HS-5 (cell line): ENCODE results near the gene RTN4R.

Experiments used
- DNase-seq: peaks from one replicate; pipeline ENCODE4 v3.0.0-alpha.2; 2012; ENCODE audit warnings: low read depth

The RTN4R gene

DNA sequence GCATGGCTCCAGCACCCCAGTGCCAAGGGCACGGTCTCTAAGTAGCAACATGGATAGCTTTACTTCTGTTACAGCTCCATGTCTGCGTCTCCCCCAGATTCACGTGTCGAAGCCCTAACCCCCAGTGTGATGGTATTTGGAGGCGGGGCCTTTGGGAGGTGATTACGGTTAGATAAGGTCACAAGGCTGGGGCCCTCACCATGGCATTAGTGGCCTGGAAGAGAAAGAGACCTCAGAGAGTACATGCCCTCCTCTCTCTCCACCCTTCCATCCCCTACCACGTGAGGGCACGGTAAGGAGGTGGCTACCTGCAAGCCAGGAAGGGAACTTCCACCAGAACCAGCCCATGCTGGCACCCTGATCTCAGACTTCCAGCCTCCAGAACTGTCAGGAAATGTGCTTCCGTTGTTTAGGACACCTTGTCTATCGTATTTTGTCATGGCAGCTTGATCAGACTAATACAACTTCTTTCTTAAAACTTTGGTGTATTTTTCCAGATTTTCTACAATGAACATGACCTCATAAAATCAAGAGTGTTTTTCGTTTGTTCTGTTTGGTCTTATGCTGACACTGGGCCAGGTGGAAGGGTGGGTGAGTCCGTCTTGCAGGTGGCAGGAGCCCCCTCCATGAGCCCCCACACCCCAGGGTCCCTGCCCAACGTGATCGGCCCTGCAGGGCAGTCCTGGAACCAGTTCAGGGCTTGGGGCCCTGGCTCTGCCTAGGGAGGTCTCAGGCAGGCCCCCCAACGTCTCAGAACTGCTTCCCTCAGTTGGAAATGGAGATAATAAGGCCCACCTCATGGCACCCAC lies 10.7 kb downstream of the RTN4R start:
- DNase-seq, result no peak

- DNase-seq, result no peak
Measured at GRCh38 chr22:20256551-20257211, 11.4 kb downstream of the RTN4R start.

- DNase-seq, result no peak
Measured at GRCh38 chr22:20256027-20256426, 12.1 kb downstream of the RTN4R start.

GRCh38 chr22:20254975-20255946 lies 12.9 kb downstream of the RTN4R start:
- DNase-seq, result no peak

DNA sequence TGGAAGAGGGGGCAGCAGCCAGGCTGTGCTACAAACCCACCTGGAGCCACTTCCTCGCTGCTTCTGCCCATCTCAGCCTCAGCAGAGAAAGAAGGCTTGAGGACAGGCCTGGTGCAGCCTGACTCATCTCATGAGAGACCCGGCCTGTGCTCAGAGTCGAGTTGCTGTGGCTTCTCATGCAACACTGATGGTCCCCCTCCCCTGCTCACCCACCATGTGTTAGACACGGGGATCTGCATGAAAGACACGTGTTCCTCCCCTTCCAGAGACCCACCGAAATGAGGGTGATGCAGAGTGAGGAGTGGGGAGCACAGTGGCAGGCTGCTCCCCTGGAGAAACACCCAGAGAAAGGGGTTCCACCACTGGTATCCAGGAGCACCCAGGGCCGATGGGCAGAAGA lies 15.0 kb downstream of the RTN4R start:
- DNase-seq, result no peak

DNA sequence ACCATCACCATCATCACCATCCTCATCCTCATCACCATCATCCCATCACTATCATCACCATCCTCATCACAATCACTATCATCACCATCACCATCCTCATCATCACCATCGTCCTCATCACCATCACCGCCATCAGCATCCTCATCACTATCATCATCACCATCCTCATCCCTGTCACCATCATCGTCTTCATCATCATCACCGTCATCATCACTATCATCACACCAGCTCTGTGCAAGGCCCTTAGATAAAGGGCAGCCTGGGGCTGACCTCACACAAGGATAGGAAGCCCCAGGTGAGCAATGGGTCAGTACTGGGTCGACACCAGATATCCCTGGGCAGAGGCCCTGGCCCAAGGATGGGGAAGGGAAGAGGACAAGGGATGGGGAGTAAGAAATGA lies 16.1 kb downstream of the RTN4R start:
- DNase-seq, result no peak

GRCh38 chr22:20251491-20251890 lies 16.6 kb downstream of the RTN4R start:
- DNase-seq, result no peak

- no peak for DNase-seq
Measured at GRCh38 chr22:20249797-20250354, 18.2 kb downstream of the RTN4R start.

GRCh38 chr22:20248461-20248978 lies 19.6 kb downstream of the RTN4R start:
- no peak for DNase-seq

GRCh38 chr22:20247608-20248171 lies 20.4 kb downstream of the RTN4R start:
- DNase-seq, result no peak

DNA sequence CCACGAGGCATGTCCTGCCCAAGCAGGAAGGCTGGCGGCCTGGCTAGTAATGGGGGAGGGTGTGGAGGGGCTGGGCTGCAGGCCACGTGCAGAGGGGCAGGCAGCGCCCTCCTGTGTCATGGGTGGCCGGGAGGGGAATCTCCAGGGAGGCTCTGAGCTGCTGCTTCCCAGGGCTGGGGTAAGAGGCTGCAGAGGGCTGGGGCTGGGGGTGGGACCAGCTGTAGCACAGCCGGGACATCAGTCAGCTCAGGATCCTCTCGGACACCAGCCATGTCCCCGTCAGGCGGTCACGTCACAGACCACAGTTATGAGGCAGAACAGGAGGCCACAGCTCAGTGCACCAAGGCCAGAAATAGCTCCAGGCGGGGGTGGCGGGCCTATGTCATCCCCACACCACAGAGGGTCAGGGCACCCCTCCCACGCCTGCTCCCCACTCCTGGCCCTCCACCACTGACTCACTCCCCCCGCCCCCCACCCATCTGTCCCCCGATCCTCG lies 21.1 kb downstream of the RTN4R start:
- DNase-seq, result no peak

GRCh38 chr22:20246368-20247009 lies 21.6 kb downstream of the RTN4R start:
- DNase-seq, result no peak

DNA sequence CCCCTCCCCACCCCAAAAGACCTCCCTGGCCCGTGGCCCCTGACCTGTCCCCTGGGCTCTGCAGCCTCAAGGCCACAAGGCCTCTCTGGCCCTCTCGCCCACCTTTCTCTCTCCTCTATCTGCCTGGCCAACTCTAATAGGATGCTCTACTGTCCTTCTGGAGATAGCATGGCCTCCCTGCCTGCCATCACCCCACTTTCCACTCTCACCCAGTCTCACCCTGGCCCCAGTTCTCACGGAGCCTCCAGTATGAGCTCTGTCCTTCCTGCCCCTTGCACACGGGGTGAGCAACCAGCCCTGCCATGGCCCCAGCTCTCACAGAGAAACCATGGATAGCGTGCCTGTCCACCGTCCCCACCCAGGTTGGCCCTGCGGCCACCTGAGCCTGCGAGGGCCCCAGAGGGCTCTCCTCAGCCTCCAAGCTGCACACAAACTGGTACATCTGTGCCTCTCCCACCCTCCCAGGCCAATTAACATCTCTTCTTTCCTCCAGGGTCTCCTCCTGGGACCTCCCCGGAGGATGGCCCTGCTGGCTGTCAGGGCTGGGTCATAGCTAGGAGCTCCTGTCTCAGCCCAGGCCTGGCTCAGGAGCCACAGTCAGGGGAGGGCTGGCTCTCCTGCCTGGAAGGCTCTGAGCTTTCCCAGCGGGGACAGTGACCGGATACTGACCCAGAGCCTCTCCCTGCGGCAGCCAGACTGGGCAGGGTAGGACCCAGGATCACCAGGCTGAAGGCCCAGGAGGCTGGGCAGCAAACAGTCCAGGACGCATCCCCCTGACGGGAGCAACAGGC lies 22.3 kb downstream of the RTN4R start:
- DNase-seq, result no peak

- DNase-seq, result no peak
Measured at GRCh38 chr22:20244691-20245576, 23.2 kb downstream of the RTN4R start.

GRCh38 chr22:20244250-20244648 lies 23.9 kb downstream of the RTN4R start:
- DNase-seq, result no peak

DNA sequence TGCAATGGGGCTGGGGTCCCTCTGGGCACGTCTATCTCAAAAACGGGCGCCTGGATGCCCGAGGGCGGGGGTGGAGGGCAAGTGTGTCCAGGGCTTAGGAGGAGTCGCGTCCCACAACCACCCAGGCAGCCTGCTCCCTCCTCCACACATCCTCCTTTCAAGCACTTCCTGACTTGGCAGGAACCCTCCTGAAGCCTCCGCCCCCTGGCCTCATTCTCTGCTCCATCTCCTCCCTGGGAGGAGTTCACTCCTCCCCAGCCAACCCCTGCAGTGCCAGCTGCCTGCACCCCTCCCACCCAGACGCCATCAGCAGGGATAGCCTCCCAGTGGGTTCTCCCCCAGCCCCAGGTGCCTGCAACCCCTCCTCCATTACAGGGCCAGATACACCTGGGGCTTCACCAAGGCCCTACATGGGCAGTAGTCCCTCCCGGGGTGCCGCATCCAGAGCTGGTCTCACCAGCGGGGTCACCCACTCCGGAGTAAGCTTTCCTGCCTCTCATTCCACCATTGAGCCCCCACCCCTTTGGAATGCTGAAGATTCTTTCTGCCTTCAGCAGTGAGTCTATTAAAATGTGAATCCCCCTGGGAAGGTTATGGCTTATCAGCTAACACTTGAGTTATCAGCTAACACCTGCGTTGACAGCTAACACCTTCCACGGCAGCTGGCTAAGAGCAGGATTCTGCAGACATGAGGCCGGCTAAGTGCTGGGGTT lies 24.4 kb downstream of the RTN4R start:
- DNase-seq, result peak; percentile 26

GRCh38 chr22:20243176-20243536 lies 25.0 kb downstream of the RTN4R start:
- DNase-seq, result no peak

DNA sequence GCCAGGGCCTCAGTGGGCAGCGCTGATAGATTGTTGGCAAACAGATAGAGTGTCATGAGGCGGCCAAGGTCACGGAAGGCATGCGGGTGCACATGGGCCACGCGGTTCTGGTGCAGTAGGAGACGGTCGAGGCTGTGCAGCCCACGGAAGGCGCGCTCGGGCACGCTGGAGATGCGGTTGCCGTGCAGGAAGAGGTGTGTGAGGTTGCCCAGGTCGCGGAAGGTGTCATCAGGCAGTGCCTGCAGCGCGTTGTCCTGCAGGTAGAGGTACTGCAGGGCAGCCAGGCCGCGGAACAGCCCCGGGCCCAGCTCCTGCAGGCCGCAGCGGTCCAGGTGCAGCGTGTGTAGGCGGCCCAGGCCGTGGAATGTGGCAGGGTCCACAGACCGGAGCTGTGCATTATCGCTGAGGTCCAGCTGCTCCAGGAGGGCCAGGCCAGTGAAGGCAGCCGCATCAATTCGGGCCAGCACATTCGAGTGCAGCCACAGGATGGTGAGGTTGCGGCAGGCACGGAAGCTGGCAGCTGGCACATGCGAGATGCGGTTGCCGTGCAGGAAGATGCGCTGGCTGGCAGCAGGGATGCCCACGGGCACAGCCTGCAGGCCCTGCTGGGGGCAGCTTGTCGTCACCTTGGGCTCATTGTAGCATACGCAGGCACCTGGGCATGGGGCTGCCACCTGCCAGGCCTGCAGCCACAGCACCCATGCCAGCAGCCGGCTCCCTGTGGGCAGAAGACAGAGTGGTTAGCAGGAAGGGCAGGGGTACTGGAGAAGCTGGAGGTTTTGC lies 25.5 kb downstream of the RTN4R start:
- DNase-seq, result no peak
